ENCODE measurements around the gene GZMH. TPM values are rescaled to one million over a fixed set of nuclear protein-coding genes. Genes with fewer than 3 reads are reported as not detected.

GZMH gene
- total and polyA plus RNA-seq, 2 of the 8 experiments (the other 6 are each of a cell fraction or from before 2014, with no cell fraction given), result not detected

DNA sequence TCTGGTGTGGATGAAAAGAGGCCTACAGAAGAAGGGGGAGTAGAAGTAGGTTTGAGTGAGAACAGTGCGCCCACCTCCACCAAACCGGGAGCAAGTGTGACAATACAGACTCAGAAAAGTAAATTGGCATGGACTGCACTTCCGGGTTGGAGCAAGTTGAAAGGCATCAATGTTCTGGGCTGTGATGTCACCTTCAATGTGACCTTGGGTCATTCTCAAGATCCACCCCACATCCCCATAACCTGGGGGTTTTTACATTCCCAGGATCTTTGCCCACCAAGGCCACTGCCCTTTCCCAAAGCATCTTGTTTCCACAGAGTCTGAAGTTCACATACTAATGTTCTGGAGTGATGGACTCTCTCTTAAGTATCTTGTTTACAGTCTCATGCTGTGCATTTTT is 29.8 kb upstream of the GZMH start (continued):
- TF ChIP-seq SP4 (IDR thresholded peaks at IDR 0.05; ENCODE audit: low read length) (no peak), SIX5 (IDR thresholded peaks at IDR 0.05; ENCODE audit: low read depth, low read length) (no peak), HDAC2 (IDR thresholded peaks at IDR 0.05; ENCODE audit: borderline replicate concordance in 1 of 2, low read depth in 2 of 2, low read length in 2 of 2) (no peak), SP1 (IDR thresholded peaks at IDR 0.05; ENCODE audit: low read depth, low read length) (no peak), ZNF274 (IDR thresholded peaks at IDR 0.05; ENCODE audit: borderline replicate concordance, extremely low read depth, low read length) (no peak), YY1 (IDR thresholded peaks at IDR 0.05; ENCODE audit: low read depth, low read length) (no peak), RXRA (IDR thresholded peaks at IDR 0.05; ENCODE audit: insufficient read depth, low read depth, low read length) (no peak)
- TF ChIP-seq, protein P1, sequence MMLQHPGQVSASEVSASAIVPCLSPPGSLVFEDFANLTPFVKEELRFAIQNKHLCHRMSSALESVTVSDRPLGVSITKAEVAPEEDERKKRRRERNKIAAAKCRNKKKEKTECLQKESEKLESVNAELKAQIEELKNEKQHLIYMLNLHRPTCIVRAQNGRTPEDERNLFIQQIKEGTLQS (IDR thresholded peaks at IDR 0.05; ENCODE audit: insufficient read depth, low read depth, low read length), result no peak
